NCI-H446 treated with DMSO at 0.1 percent for 48 hours (cell line): ENCODE data around the gene AVPR2.

Source experiments
- DNase-seq: peaks from one replicate; lab custom pipeline; 2025; lab: John Stamatoyannopoulos, UW

AVPR2 gene

GRCh38 chrX:153885968-153886903 is 18.2 kb upstream of the AVPR2 start, which contains the start of gene L1CAM:
Gene L1CAM, minus strand, starts transcription at chrX:153886173. Its CDS starts 10,337 bp downstream, at chrX:153875836.
- DNase-seq: no peak

GRCh38 chrX:153886915-153887314 is 17.6 kb upstream of the AVPR2 start:
- no peak for DNase-seq

- DNase-seq: no peak
Observed at GRCh38 chrX:153887385-153887784, 17.1 kb upstream of the AVPR2 start.

- no peak for DNase-seq
Observed at GRCh38 chrX:153888344-153888743, 16.1 kb upstream of the AVPR2 start.

- DNase-seq: no peak
Observed at GRCh38 chrX:153889123-153889522, 15.3 kb upstream of the AVPR2 start.

GRCh38 chrX:153897899-153898298 is 6.6 kb upstream of the AVPR2 start:
- no peak for DNase-seq

- DNase-seq: no peak
Observed at GRCh38 chrX:153900831-153901752, 3.4 kb upstream of the AVPR2 start.

- no peak for DNase-seq
Observed at GRCh38 chrX:153901753-153902140, 2.7 kb upstream of the AVPR2 start.

- DNase-seq: no peak
Observed at GRCh38 chrX:153902385-153902784, 2.1 kb upstream of the AVPR2 start.

GRCh38 chrX:153903238-153903980 is 1.1 kb upstream of the AVPR2 start:
- no peak for DNase-seq

GRCh38 chrX:153905481-153906095 is 1.1 kb downstream of the AVPR2 start:
- DNase-seq: no peak

GRCh38 chrX:153906126-153906917 is 1.8 kb downstream of the AVPR2 start:
- no peak for DNase-seq

GRCh38 chrX:153907456-153907855 is 3.0 kb downstream of the AVPR2 start:
- no peak for DNase-seq

- DNase-seq: no peak
Observed at GRCh38 chrX:153908219-153908860, 3.9 kb downstream of the AVPR2 start.

- no peak for DNase-seq
Observed at GRCh38 chrX:153909024-153909979, 4.8 kb downstream of the AVPR2 start.

- no peak for DNase-seq
Observed at GRCh38 chrX:153909980-153910360, 5.5 kb downstream of the AVPR2 start.

- DNase-seq: no peak
Observed at GRCh38 chrX:153910446-153910845, 6.0 kb downstream of the AVPR2 start.

- DNase-seq: no peak
Observed at GRCh38 chrX:153911798-153912197, 7.3 kb downstream of the AVPR2 start.

- no peak for DNase-seq
Observed at GRCh38 chrX:153913211-153913610, 8.7 kb downstream of the AVPR2 start.
